Choroid plexus epithelial cell (primary cell): ENCODE data around the gene CLSTN2.
A peak's percentile ranks its signal among the peaks of the same experiment; 100 is the strongest.

ENCODE experiments used
- DNase-seq: peaks from one replicate; pipeline ENCODE4 v3.0.0-alpha.2; 2010; ENCODE audit warnings: low read depth
- H3K4me3 ChIP-seq: 2 replicates; pipeline ENCODE4 v1.5.1; 2011; ENCODE audit warnings: low read depth, mild to moderate bottlenecking, control low read depth, low read length, moderate library complexity
- TF ChIP-seq, protein P1 (sequence below): conservative IDR thresholded peaks from 2 replicates; pipeline ENCODE4 v1.5.1; 2011; ENCODE audit warnings: low read depth, mild to moderate bottlenecking, control low read depth, inconsistent platforms, low read length, moderate library complexity

The CLSTN2 gene

DNA sequence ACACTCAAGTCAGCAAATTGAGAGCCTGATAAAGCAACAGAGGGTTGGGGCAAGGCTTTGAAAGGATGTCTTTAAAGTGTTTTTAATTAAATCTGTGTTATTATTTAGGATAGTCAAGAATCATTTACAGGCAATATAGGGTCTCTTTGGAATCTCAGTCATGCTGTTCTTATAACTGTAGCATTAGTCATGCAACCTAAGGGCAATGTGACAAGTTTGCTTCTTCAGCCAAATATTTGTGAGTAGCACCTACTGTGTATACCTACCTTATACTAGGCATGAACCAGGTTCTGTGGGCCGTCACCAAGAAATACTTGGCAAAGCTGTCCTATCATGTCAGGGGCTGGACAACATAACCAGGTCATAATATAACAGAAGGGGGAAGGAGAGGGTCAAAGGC, 558.3 kb downstream of the CLSTN2 start:
- no peak overlapping the region for H3K4me3 ChIP-seq
- TF ChIP-seq, protein P1, sequence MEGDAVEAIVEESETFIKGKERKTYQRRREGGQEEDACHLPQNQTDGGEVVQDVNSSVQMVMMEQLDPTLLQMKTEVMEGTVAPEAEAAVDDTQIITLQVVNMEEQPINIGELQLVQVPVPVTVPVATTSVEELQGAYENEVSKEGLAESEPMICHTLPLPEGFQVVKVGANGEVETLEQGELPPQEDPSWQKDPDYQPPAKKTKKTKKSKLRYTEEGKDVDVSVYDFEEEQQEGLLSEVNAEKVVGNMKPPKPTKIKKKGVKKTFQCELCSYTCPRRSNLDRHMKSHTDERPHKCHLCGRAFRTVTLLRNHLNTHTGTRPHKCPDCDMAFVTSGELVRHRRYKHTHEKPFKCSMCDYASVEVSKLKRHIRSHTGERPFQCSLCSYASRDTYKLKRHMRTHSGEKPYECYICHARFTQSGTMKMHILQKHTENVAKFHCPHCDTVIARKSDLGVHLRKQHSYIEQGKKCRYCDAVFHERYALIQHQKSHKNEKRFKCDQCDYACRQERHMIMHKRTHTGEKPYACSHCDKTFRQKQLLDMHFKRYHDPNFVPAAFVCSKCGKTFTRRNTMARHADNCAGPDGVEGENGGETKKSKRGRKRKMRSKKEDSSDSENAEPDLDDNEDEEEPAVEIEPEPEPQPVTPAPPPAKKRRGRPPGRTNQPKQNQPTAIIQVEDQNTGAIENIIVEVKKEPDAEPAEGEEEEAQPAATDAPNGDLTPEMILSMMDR, result no peak
- no peak for DNase-seq

DNA sequence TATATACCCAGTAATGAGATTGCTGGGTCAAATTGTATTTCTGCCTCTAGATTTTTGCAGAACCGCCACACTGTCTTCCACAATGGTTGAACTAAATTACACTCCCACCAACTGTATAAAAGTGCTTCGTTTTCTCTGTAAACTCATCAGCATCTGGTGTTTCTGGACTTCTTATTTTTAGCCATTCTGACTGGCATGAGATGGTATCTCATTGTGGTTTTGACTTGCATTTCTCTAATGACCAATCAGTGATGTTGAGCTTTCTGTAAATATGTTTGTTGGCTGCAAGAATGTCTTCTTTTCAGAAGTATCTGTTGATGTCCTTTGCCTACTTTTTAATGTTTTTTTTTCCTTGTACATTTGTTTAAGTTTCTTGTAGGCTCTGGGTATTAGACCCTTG, 560.0 kb downstream of the CLSTN2 start:
- DNase-seq, result no peak
- TF ChIP-seq, protein P1, result no peak
- no peak overlapping the region for H3K4me3 ChIP-seq

DNA sequence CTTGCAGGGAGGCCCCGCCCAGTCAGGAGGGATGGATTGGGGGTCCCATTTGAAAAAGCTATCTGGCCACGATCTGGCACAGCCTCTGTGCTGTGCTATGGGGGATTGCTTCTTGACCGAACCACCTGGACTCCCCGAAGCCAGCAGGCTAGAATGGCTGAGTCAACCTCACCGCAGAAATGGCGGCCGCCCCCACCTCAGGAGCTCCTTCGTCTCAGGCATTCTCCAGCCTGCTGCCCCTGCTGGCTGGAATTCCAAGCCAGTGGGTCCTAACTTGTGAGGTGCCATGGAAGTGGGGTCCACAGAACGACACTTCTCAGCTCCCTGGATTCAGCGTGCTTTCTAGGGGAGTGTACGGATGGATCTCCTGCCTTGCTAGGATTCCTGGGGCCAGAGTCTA, 562.3 kb downstream of the CLSTN2 start:
- no peak overlapping the region for H3K4me3 ChIP-seq
- no peak for DNase-seq
- TF ChIP-seq, protein P1, result no peak

DNA sequence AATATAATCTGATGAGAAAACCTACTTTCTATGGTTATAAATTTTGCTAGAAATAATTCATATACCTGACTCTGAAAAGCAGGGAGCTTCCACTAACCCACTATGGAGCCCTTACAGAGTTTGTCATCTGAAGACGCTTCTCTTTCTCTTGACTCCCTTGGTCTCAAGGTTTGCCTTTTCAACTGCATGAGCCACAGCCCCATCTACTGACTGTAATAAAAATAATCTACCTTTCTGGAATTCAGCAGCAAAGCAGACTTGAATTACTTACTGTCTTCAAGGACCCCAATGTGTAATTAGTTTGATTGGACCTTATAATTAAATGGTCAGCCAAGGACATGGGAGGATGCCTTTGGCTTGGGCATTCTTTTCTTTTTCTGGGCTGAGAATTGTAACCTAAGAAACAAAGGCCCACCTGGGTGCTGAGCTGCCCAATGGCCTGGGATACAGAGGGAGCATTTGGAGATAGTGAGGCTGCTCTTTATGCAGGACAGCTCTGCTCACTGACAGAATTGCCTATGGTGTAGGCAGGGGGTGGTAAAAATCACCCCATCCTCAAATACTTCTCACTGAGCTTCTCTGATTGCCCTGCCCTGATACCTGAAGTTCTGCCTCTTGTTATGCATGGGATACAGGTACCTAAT, 564.3 kb downstream of the CLSTN2 start:
- H3K4me3 ChIP-seq, result no peak overlapping the region
- DNase-seq, result peak; percentile 57
- TF ChIP-seq, protein P1, result peak; percentile 50

DNA sequence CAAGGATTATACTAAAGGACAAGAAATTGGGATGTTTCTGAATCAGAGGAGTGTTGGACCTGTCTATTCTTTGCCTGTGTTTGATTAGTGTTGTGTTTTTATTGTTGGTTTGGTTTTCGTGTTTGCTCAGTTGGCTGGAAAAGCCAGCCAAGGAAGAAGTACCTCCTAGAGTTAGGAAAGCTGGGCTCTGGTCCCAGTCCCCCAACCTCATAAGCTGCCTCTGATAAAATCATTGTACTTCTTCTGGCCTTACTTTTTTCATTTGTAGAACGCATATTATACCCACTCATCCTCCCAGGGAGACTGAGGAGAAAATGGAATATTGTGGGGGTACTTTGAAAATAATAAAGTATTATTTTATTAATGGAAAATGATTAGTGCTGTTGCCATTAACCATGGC, 565.5 kb downstream of the CLSTN2 start:
- DNase-seq, result no peak
- TF ChIP-seq, protein P1, result no peak
- no peak overlapping the region for H3K4me3 ChIP-seq

DNA sequence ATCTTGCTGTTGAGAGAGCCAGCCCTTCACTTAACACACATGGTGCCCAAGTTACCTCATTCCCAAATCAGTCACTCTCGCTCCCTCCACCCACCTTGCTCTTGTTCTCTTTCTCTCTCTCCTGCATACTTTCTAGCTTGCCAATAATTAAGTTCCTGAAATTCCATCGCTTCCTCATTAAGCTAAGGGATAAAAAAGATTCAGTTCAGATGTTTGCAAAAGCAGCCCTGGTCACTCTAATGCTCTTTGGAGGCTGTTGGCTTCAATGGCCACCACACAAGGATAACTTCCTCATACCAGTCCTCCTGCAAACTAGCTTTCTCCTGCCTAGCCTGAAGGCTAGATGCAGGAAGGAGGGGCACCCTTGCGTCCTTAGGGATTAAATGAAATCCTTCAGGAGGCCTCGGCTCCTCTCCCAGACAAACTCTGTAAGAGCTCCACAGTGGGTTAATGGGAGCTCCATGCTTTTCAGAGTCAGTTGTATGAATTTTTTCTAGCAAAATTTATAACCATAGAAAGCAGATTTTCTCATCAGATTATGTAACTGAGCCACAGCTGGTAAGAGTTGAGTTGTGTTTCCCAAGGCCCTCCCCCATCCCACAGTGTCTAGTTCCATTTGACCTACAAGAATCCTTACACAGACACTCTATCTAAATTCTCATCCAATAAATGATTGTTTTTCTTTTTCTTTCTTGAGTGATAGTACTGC, 566.2 kb downstream of the CLSTN2 start:
- TF ChIP-seq, protein P1, result no peak
- H3K4me3 ChIP-seq, result no peak overlapping the region
- DNase-seq, result no peak
